GM20000 (cell line): ENCODE data around the gene NFX1.
A peak's percentile ranks its signal among the peaks of the same experiment; 100 is the strongest.

Experiments used
- DNase-seq: peaks from one replicate; pipeline ENCODE4 v3.0.0; 2012; ENCODE audit warnings: low spot score
- CTCF ChIP-seq: IDR thresholded peaks from 2 replicates; pipeline ENCODE4 v1.5.1; 2012; ENCODE audit warnings: mild to moderate bottlenecking, control low read depth; ENCODE audit errors: extremely low read depth, missing control alignments

The NFX1 gene

DNA sequence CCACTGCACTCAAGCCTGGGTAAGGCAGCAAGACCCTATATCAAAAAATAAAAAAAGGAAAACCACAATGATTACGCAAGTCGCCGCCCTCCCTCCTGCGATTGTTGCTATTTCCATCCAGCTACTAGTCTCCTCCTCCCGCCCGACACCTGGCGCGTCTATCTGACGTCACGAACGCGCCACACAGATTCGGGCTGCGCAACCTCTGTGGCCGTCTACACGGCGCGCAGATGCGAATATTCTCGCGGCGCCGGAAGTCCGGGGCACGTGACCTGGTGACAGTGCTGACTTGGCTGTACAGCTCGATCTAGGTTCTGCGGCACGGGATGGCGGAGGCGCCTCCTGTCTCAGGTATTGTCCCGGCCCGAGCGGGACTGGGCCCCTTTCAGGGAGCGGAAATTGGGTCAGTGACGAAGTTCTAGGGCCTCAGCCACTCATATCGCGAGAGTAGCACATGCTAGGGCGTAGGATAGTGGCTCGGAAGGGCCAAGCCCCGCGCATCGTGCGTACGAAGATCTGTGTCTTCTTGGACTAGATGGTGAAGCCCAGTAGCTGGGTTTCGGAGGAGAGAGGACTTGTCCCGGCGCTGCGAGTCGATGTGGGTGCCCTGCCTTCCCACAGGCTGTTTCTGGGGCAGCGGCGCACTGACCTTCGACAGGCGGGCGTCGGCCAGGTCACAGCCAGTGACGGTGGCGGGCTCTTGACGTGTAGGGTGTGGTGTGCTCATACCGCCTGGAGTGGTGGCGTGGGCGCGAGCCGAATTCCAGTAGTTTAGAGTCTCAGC lies at the start of gene NFX1:
TSS of gene NFX1 (plus strand) at position 270 of the 784 bp plus-strand sequence. CDS start at position 327, 57 bp downstream.
- no peak for TF ChIP-seq CTCF

DNA sequence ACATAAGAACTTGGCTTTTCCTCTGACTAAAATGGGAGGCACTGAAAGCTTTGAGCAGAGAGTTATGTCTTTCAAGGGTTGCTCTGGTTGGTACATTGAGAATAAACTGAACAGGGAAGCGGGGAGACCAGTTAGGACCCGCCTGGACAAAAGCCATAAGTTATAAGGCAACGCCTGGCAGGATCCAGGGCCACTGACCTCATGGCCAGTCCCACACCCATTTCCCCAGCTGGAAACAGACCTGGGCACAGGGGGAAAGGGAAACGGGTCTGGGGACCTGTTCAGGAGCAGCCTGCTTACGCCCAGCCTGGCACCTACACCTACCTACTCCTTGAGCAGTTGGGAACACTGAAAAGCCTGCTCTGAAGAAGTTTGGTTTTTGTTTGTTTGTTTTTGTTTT lies 49.0 kb upstream of the NFX1 start:
- no peak for DNase-seq
- no peak for TF ChIP-seq CTCF

More for the DNA sequence above, at the start of gene NFX1:
- DNase-seq: peak; percentile 90

DNA sequence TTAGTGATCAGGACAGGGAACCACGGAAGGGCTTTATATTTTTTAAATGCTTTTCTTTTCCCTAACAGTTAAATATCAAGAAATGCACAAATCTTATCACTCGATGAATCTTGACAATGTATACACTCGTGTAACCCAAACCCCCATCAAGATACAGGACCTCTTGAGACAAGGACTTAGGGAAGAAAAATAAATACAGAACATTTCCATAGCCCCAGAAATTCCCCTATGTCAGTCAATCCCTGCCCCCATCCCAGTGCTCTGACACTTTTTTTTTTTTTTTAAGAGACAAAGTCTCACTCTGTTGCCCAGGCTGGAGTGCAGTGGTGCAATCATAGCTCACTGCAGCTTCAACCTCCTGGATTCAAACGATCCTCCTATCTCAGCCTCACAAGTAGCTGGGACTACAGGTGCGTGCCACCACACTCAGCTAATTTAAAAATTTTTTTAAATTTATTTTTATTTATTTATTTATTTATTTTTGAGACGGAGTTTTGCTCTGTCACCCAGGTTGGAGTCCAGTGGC lies 47.6 kb upstream of the NFX1 start:
- no peak for TF ChIP-seq CTCF
- DNase-seq: no peak

- no peak for TF ChIP-seq CTCF
- DNase-seq: no peak
These were observed 46.1 kb upstream of the NFX1 start for GRCh38 chr9:33244137-33244784.

DNA sequence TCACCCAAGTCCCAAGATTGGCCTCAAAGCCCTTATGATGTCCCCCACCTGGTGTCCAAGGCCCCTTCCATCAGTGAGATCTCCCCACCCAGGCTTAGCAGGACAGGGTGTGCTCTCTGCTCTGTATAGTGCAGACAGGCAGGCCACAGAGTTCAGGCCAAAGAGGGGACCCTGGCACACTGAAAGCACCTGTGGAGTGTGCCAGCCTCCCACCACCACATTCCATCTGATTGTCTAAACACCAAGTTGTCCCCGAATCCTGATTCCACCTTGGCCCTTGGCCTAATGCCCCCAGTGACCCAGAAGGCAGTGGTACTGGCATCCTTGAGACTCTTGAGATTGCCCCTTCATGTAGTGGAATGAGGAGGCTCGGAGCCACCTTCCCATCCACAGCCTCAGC lies 45.0 kb upstream of the NFX1 start:
- TF ChIP-seq CTCF: no peak
- DNase-seq: no peak

DNA sequence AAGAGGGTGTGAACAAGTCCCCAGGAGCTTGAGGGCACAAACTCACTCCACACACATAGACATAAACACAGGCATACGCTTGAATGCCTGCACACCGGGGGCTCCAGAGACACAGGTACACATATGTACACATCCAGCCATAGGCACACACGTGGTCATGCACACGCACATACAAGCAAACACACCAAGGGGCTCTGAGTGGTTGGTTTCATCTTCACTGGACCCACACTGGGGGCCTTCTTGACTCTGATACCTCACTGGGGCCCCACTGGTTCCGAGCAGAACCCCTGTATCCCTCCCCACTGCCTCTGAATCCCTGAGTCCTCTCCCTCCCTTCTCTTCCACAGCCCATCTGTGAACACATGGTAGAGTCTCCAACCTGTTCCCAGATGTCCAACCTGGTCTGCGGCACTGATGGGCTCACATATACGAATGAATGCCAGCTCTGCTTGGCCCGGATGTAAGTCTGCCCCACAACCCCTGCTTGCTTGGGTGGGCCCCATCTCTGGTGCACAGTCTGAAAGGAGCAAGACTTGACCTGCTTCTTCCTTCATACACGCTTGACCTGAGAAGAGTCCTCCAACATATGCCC lies 44.0 kb upstream of the NFX1 start:
- TF ChIP-seq CTCF: no peak
- no peak for DNase-seq

GRCh38 chr9:33248606-33249005 lies 41.7 kb upstream of the NFX1 start:
- no peak for DNase-seq
- TF ChIP-seq CTCF: no peak
